Progenitor cell of endocrine pancreas (in vitro differentiated cells): ENCODE results near the gene RHD. TPM values are rescaled to one million over a fixed set of nuclear protein-coding genes. Genes with fewer than 3 reads are reported as not detected.
"Not testable (repeated sequence)": the region's sequence is repeated elsewhere in the genome, so short reads cannot be mapped to it uniquely, and the experiment has no call there.

Source experiments
- DNase-seq: peaks from one replicate; pipeline ENCODE4 v3.0.0; 2021; ENCODE audit warnings: low spot score; ENCODE audit not compliant: unreplicated experiment
- H3K27ac Mint-ChIP-seq: 2 replicates; pipeline ENCODE4 v1.8.0; 2021; ENCODE audit warnings: mild to moderate bottlenecking, moderate library complexity, mixed read lengths
- H3K27me3 Mint-ChIP-seq: 2 replicates; pipeline ENCODE4 v1.8.0; 2021; ENCODE audit warnings: mixed read lengths
- H3K36me3 Mint-ChIP-seq: 2 replicates; pipeline ENCODE4 v1.8.0; 2022; ENCODE audit warnings: mixed read lengths; ENCODE audit not compliant: insufficient read depth
- H3K4me1 Mint-ChIP-seq: 2 replicates; pipeline ENCODE4 v1.8.0; 2021; ENCODE audit warnings: low read depth, mixed read lengths
- H3K4me3 Mint-ChIP-seq: 2 replicates; pipeline ENCODE4 v1.8.0; 2021; ENCODE audit warnings: low read depth, mild to moderate bottlenecking, moderate library complexity, mixed read lengths
- H3K9me3 Mint-ChIP-seq: 2 replicates; pipeline ENCODE4 v1.8.0; 2021; ENCODE audit warnings: low read depth, mixed read lengths
- total RNA-seq: library from RNA; stranded (reverse); gene quantifications from 2 replicates; pipeline ENCODE4 v1.2.1, GENCODE V29; 2021
- TF ChIP-seq, protein P1 (sequence below): fragments of 200-600 bp; sonication (generic); IDR thresholded peaks from one replicate; pipeline ENCODE4 v1.5.0; 2021; ENCODE audit warnings: antibody characterized with exemption, mild to moderate bottlenecking; ENCODE audit not compliant: unreplicated experiment

The RHD gene
- total RNA-seq, 1 donor from 2014 or later: not detected

DNA sequence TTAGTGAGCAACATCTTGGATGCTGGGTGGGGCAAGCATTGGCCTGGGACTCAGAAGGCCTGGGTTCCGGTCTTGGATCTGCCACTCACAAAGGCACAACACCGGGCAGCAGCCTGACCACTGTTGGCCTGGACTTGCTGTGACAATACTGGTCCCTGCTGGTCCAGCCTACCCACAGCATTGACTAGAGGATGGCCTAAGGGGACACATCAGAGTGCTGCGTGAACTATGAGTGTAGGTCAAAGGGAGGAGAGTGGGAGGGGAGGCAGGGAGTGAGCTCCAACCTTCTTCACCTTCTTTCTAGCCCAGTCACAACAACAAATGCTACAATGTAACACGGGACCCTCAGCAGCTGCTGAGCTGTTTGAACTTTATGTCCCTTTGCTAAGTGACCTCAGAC is 96.9 kb downstream of the RHD start:
- DNase-seq: no peak
- no peaks in the 10 kb centered on the region for H3K27me3 Mint-ChIP-seq
- peaks cover 6% of the 10 kb centered on the region for H3K4me1 Mint-ChIP-seq
- no peaks in the 10 kb centered on the region for H3K9me3 Mint-ChIP-seq
- no peak overlapping the region for H3K4me3 Mint-ChIP-seq
- TF ChIP-seq, protein P1, sequence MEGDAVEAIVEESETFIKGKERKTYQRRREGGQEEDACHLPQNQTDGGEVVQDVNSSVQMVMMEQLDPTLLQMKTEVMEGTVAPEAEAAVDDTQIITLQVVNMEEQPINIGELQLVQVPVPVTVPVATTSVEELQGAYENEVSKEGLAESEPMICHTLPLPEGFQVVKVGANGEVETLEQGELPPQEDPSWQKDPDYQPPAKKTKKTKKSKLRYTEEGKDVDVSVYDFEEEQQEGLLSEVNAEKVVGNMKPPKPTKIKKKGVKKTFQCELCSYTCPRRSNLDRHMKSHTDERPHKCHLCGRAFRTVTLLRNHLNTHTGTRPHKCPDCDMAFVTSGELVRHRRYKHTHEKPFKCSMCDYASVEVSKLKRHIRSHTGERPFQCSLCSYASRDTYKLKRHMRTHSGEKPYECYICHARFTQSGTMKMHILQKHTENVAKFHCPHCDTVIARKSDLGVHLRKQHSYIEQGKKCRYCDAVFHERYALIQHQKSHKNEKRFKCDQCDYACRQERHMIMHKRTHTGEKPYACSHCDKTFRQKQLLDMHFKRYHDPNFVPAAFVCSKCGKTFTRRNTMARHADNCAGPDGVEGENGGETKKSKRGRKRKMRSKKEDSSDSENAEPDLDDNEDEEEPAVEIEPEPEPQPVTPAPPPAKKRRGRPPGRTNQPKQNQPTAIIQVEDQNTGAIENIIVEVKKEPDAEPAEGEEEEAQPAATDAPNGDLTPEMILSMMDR: no peak
- no peak overlapping the region for H3K27ac Mint-ChIP-seq
- no peaks in the 10 kb centered on the region for H3K36me3 Mint-ChIP-seq

- H3K9me3 Mint-ChIP-seq, H3K4me1 Mint-ChIP-seq, H3K4me3 Mint-ChIP-seq, DNase-seq, H3K27me3 Mint-ChIP-seq, H3K36me3 Mint-ChIP-seq, H3K27ac Mint-ChIP-seq: not testable (repeated sequence)
Observed at GRCh38 chr1:25369691-25370271, 97.5 kb downstream of the RHD start.

DNA sequence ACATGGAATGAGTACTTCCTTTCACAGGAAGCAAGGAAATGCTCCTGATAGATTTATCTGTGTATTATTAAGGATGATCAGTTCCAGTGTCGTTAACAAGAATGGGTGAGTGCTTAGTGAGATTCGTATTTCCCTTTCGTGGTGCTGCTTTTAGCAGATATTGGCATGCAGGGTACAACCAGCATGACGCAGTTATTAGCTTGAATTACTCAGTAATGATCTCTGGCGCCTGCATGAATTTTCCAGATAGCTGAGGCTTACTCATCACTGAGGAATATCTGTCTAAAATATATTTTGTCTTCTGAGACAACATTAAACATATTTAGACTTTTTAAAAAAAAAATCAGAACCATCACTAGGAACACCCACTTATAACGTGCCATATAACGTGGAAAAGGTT is 99.4 kb downstream of the RHD start:
- not testable (repeated sequence) for H3K27me3 Mint-ChIP-seq, H3K9me3 Mint-ChIP-seq, H3K27ac Mint-ChIP-seq, H3K36me3 Mint-ChIP-seq, DNase-seq, H3K4me3 Mint-ChIP-seq, H3K4me1 Mint-ChIP-seq

- H3K36me3 Mint-ChIP-seq, H3K4me1 Mint-ChIP-seq, H3K9me3 Mint-ChIP-seq, H3K27ac Mint-ChIP-seq, H3K27me3 Mint-ChIP-seq, H3K4me3 Mint-ChIP-seq, DNase-seq: not testable (repeated sequence)
Observed at GRCh38 chr1:25378367-25378766, 106.1 kb downstream of the RHD start.

Other genes with a start within 250 kb of the RHD start
- gene SYF2, start 40.0 kb upstream of the RHD start, total RNA-seq: 40.3 and 43.5 TPM in 2 replicates
- gene RSRP1, start 25.1 kb upstream of the RHD start, total RNA-seq: 124 and 127 TPM in 2 replicates
- gene TMEM50A, start 65.8 kb downstream of the RHD start, total RNA-seq: 72.5 and 73.2 TPM in 2 replicates
- not detected in 2 replicates for gene RHCE, start 148.3 kb downstream of the RHD start, total RNA-seq
- 31.2 and 31.5 TPM in 2 replicates for gene MACO1, start 158.4 kb downstream of the RHD start, total RNA-seq